Keratinocyte (primary cell): ENCODE measurements around the gene FRMD3. TPM values are rescaled to one million over a fixed set of nuclear protein-coding genes. Genes with fewer than 3 reads are reported as not detected.

ENCODE experiments used
- DNase-seq: peaks from one replicate; pipeline ENCODE4 v3.0.0-alpha.2; 2011; ENCODE audit warnings: low read depth, missing footprints, low spot score
- FAIRE-seq: peaks from 2 replicates; lab custom pipeline; 2011; peaks lifted over from hg19 to GRCh38; lab: Jason Lieb, UNC
- H2AFZ ChIP-seq: 2 replicates; pipeline ENCODE4 v1.6.0; 2012; ENCODE audit warnings: low read length, control low read depth, inconsistent platforms; ENCODE audit not compliant: control insufficient read depth
- H3K27ac ChIP-seq: 2 replicates; pipeline ENCODE4 v1.5.1; 2011; ENCODE audit warnings: low read length; ENCODE audit not compliant: control insufficient read depth, insufficient read depth
- H3K27me3 ChIP-seq: 3 replicates; pipeline ENCODE4 v1.6.0; 2011; ENCODE audit warnings: low read length; ENCODE audit not compliant: control insufficient read depth, insufficient read depth; ENCODE audit errors: extremely low read depth
- H3K36me3 ChIP-seq, 2 experiments: 2 replicates in 1 of 2; 3 replicates in 1 of 2; pipeline ENCODE4 v1.5.1; 2011; ENCODE audit warnings: low read length in 2 of 2, mild to moderate bottlenecking in 1 of 2; ENCODE audit not compliant: control insufficient read depth in 2 of 2, insufficient read depth in 2 of 2; ENCODE audit errors: extremely low read depth in 1 of 2
- H3K4me1 ChIP-seq: 3 replicates; pipeline ENCODE4 v1.5.1; 2011; ENCODE audit warnings: low read length; ENCODE audit not compliant: control insufficient read depth, insufficient read depth; ENCODE audit errors: extremely low read depth
- H3K4me2 ChIP-seq: 3 replicates; pipeline ENCODE4 v1.6.0; 2011; ENCODE audit warnings: low read depth, low read length; ENCODE audit not compliant: control insufficient read depth, insufficient read depth; ENCODE audit errors: extremely low read depth
- H3K4me3 ChIP-seq, 3 experiments: fragments of 200-600 bp in 1 of 3; sonication (generic) in 1 of 3; 2 replicates in 2 of 3; 3 replicates in 1 of 3; pipeline ENCODE4 v1.5.1; 2011 to 2016; ENCODE audit warnings: low read length in 3 of 3, mild to moderate bottlenecking in 3 of 3, control low read depth in 2 of 3, inconsistent platforms in 1 of 3, low read depth in 1 of 3, mixed read lengths in 1 of 3, mixed run types in 1 of 3, moderate library complexity in 1 of 3; ENCODE audit not compliant: control insufficient read depth in 2 of 3, insufficient read depth in 2 of 3; ENCODE audit errors: extremely low read depth in 1 of 3
- H3K79me2 ChIP-seq: 2 replicates; pipeline ENCODE4 v1.6.0; 2012; ENCODE audit warnings: low read length; ENCODE audit not compliant: control insufficient read depth, insufficient read depth
- H3K9ac ChIP-seq: 3 replicates; pipeline ENCODE4 v1.6.0; 2011; ENCODE audit warnings: low read length; ENCODE audit not compliant: control insufficient read depth, insufficient read depth; ENCODE audit errors: extremely low read depth
- H3K9me1 ChIP-seq: 3 replicates; pipeline ENCODE4 v1.6.0; 2011; ENCODE audit warnings: low read length; ENCODE audit not compliant: control insufficient read depth, insufficient read depth; ENCODE audit errors: extremely low read depth
- H3K9me3 ChIP-seq: 2 replicates; pipeline ENCODE4 v1.5.1; 2012; ENCODE audit warnings: low read depth, low read length; ENCODE audit not compliant: control insufficient read depth
- H4K20me1 ChIP-seq: 3 replicates; pipeline ENCODE4 v1.6.0; 2011; ENCODE audit warnings: low read length; ENCODE audit not compliant: control insufficient read depth, insufficient read depth; ENCODE audit errors: extremely low read depth
- CTCF ChIP-seq, 3 experiments: IDR thresholded peaks in 1 of 3; conservative IDR thresholded peaks in 1 of 3; optimal IDR thresholded peaks in 1 of 3; 2 replicates in 2 of 3; 3 replicates in 1 of 3; pipeline versions ENCODE3 to v1.5.1; 2011; ENCODE audit warnings: low read length in 3 of 3, mild to moderate bottlenecking in 3 of 3, moderate library complexity in 2 of 3, control low read depth in 1 of 3, inconsistent platforms in 1 of 3; ENCODE audit not compliant: insufficient read depth in 2 of 3; ENCODE audit errors: extremely low read depth in 1 of 3
- EZH2 ChIP-seq: IDR thresholded peaks from one replicate; pipeline ENCODE4 v1.6.1; 2012; ENCODE audit warnings: inconsistent platforms, mild to moderate bottlenecking, low read length, moderate library complexity
- dilution Hi-C: fragments of 300-500 bp; cut with MboI; formaldehyde crosslinking; loops from one replicate; pipeline ENCODE4 v1.7.0; 2020; ENCODE audit warnings: low sequenced_read_pairs; ENCODE audit not compliant: extremely low pct_ligation_motif_present
- polyA plus RNA-seq, 5 experiments: library from polyadenylated mRNA; depleted of rRNA in 3 of 5; stranded (reverse) in 3 of 5; stranded (forward) in 1 of 5; unstranded in 1 of 5; fragments of >200 nt; gene quantifications; 1 replicate in 1 of 5; 2 replicates in 3 of 5; 3 replicates in 1 of 5; pipeline versions ENCODE4 v1.2.1 to v1.2.3, GENCODE V29; 2011 to 2012; ENCODE audit warnings: missing spikeins in 2 of 5, low read depth in 1 of 5, low replicate concordance in 1 of 5

Gene FRMD3
- polyA plus RNA-seq, 1 donor (not counting 4 experiments of a cell fraction or from before 2014, with no cell fraction given): 0.21 TPM

GRCh38 chr9:83422527-83422926, 115.7 kb downstream of the FRMD3 start:
- H3K27ac ChIP-seq: no peak overlapping the region
- H2AFZ ChIP-seq: no peak overlapping the region
- H3K4me3 ChIP-seq: no peak overlapping the region
- no peak overlapping the region for H3K4me2 ChIP-seq
- no peak overlapping the region for H3K9ac ChIP-seq
- H3K4me1 ChIP-seq: no peaks in the 10 kb centered on the region
- H3K36me3 ChIP-seq: no peaks in the 10 kb centered on the region
- H3K9me3 ChIP-seq: no peaks in the 10 kb centered on the region
- FAIRE-seq (no peak), DNase-seq (no peak)
- no peaks in the 10 kb centered on the region for H3K79me2 ChIP-seq
- no peak for TF ChIP-seq EZH2
- no peak for TF ChIP-seq CTCF (optimal IDR thresholded peaks at IDR 0.05 in 1 of 3, IDR thresholded peaks at IDR 0.05 in 1 of 3, conservative IDR thresholded peaks at IDR 0.05 in 1 of 3; ENCODE audit: extremely low read depth in 1 of 3, insufficient read depth in 2 of 3, low read length in 3 of 3)
- H3K9me1 ChIP-seq: no peaks in the 10 kb centered on the region
- H4K20me1 ChIP-seq: no peaks in the 10 kb centered on the region
- H3K27me3 ChIP-seq: no peaks in the 10 kb centered on the region
- dilution Hi-C loops: no loop called here

GRCh38 chr9:83420486-83420885, 117.7 kb downstream of the FRMD3 start:
- no peaks in the 10 kb centered on the region for H3K79me2 ChIP-seq
- no peaks in the 10 kb centered on the region for H3K36me3 ChIP-seq
- H3K9ac ChIP-seq: no peak overlapping the region
- DNase-seq (no peak), FAIRE-seq (no peak)
- no peaks in the 10 kb centered on the region for H3K9me3 ChIP-seq
- H2AFZ ChIP-seq: no peak overlapping the region
- H3K4me2 ChIP-seq: no peak overlapping the region
- dilution Hi-C loops: no loop called here
- H3K9me1 ChIP-seq: no peaks in the 10 kb centered on the region
- no peaks in the 10 kb centered on the region for H4K20me1 ChIP-seq
- no peak overlapping the region for H3K4me3 ChIP-seq
- no peak overlapping the region for H3K27ac ChIP-seq
- H3K27me3 ChIP-seq: no peaks in the 10 kb centered on the region
- no peaks in the 10 kb centered on the region for H3K4me1 ChIP-seq
- TF ChIP-seq EZH2 (no peak), CTCF (optimal IDR thresholded peaks at IDR 0.05 in 1 of 3, IDR thresholded peaks at IDR 0.05 in 1 of 3, conservative IDR thresholded peaks at IDR 0.05 in 1 of 3; ENCODE audit: extremely low read depth in 1 of 3, insufficient read depth in 2 of 3, low read length in 3 of 3) (no peak)
